Neural cell (in vitro differentiated cells): ENCODE results near the gene IRAK2. TPM values are rescaled to one million over a fixed set of nuclear protein-coding genes. Genes with fewer than 3 reads are reported as not detected.

Experiments
- H2AFZ ChIP-seq: fragments of 200-600, 300-800 bp; sonication (generic), shearing (Covaris generic); 2 replicates; pipeline ENCODE4 v1.6.0; 2014; ENCODE audit warnings: low read depth, mild to moderate bottlenecking, antibody characterized with exemption, low read length, moderate library complexity
- H3F3A ChIP-seq: fragments of 200-600 bp; shearing (Covaris generic); 2 replicates; pipeline ENCODE4 v1.6.1; 2016; ENCODE audit warnings: mild to moderate bottlenecking, moderate library complexity, mixed read lengths, antibody characterized with exemption, low read length; ENCODE audit not compliant: insufficient read depth, poor library complexity, severe bottlenecking
- H3K27ac ChIP-seq: fragments of 200-600, 300-800 bp; sonication (generic), shearing (Covaris generic); 2 replicates; pipeline ENCODE4 v1.5.1; 2014; ENCODE audit warnings: mild to moderate bottlenecking, low read length, moderate library complexity
- H3K27me3 ChIP-seq: fragments of 300-800, 200-600 bp; sonication (generic), shearing (Covaris generic); 2 replicates; pipeline ENCODE4 v1.6.0; 2014; ENCODE audit warnings: mild to moderate bottlenecking, low read depth, low read length, moderate library complexity; ENCODE audit not compliant: insufficient read depth
- H3K36me3 ChIP-seq: fragments of 300-800, 200-600 bp; sonication (generic), shearing (Covaris generic); 2 replicates; pipeline ENCODE4 v1.5.1; 2014; ENCODE audit warnings: mild to moderate bottlenecking, antibody characterized with exemption, low read length, moderate library complexity; ENCODE audit not compliant: insufficient read depth
- H3K4me2 ChIP-seq: fragments of 300-800, 200-600 bp; sonication (generic), shearing (Covaris generic); 2 replicates; pipeline ENCODE4 v1.6.0; 2014; ENCODE audit warnings: mild to moderate bottlenecking, low read length
- H3K4me3 ChIP-seq: fragments of 300-800, 200-600 bp; sonication (generic), shearing (Covaris generic); 2 replicates; pipeline ENCODE4 v1.5.1; 2014; ENCODE audit warnings: mild to moderate bottlenecking, low read length, moderate library complexity
- H3K79me2 ChIP-seq: fragments of 200-600 bp; shearing (Covaris generic); replicated peaks from 2 replicates; pipeline ENCODE4 v1.6.0; 2014; ENCODE audit warnings: mild to moderate bottlenecking, low read length, moderate library complexity; ENCODE audit not compliant: insufficient read depth
- H3K9ac ChIP-seq: fragments of 300-800, 200-600 bp; sonication (generic), shearing (Covaris generic); 2 replicates; pipeline ENCODE4 v1.6.1; 2016; ENCODE audit warnings: mild to moderate bottlenecking, low read length, mixed read lengths
- H3K9me2 ChIP-seq: fragments of 200-600 bp; shearing (Covaris generic); 2 replicates; pipeline ENCODE4 v1.6.1; 2016; ENCODE audit warnings: mild to moderate bottlenecking, low read length, mixed read lengths; ENCODE audit not compliant: insufficient read depth
- H3K9me3 ChIP-seq: fragments of 200-600, 300-800 bp; sonication (generic), shearing (Covaris generic); 2 replicates; pipeline ENCODE4 v1.6.1; 2016; ENCODE audit warnings: mild to moderate bottlenecking, mixed run types, low read length, moderate library complexity, mixed read lengths
- H4K20me1 ChIP-seq: fragments of 200-600 bp; shearing (Covaris generic); 2 replicates; pipeline ENCODE4 v1.6.1; 2016; ENCODE audit warnings: mild to moderate bottlenecking, mixed run types; ENCODE audit not compliant: insufficient read depth
- CTCF ChIP-seq: fragments of 450-650 bp; IDR thresholded peaks from 2 replicates; pipeline ENCODE4 v1.5.1; 2014; ENCODE audit warnings: antibody characterized with exemption, mild to moderate bottlenecking, moderate library complexity; ENCODE audit not compliant: poor library complexity, severe bottlenecking
- EP300 ChIP-seq: fragments of 450-650 bp; conservative IDR thresholded peaks from 2 replicates; pipeline ENCODE4 v1.6.1; 2014; ENCODE audit warnings: antibody characterized with exemption, mild to moderate bottlenecking, moderate library complexity; ENCODE audit not compliant: poor library complexity, severe bottlenecking
- EZH2 ChIP-seq: fragments of 200-600, 300-800 bp; shearing (Covaris generic), sonication (generic); IDR thresholded peaks from 2 replicates; pipeline ENCODE4 v1.6.1; 2014; ENCODE audit warnings: antibody characterized with exemption, low read length, borderline replicate concordance, mild to moderate bottlenecking; ENCODE audit not compliant: insufficient read depth, poor library complexity, severe bottlenecking
- MXI1 ChIP-seq: fragments of 450-650 bp; conservative IDR thresholded peaks from 2 replicates; pipeline ENCODE4 v1.6.1; 2014; ENCODE audit warnings: antibody characterized with exemption, mild to moderate bottlenecking; ENCODE audit not compliant: poor library complexity, severe bottlenecking
- POLR2AphosphoS5 ChIP-seq: IDR thresholded peaks from 2 replicates; pipeline ENCODE4 v1.6.1; 2012
- RAD21 ChIP-seq: fragments of 450-650 bp; conservative IDR thresholded peaks from 2 replicates; pipeline ENCODE4 v1.6.1; 2014; ENCODE audit warnings: antibody characterized with exemption, mild to moderate bottlenecking, moderate library complexity
- SMC3 ChIP-seq: fragments of 450-650 bp; conservative IDR thresholded peaks from 2 replicates; pipeline ENCODE4 v1.6.1; 2014; ENCODE audit warnings: antibody characterized with exemption, mild to moderate bottlenecking, moderate library complexity; ENCODE audit not compliant: poor library complexity
- TAF1 ChIP-seq: IDR thresholded peaks from 2 replicates; pipeline ENCODE4 v1.6.1; 2012; ENCODE audit warnings: low read depth
- polyA plus RNA-seq: library from polyadenylated mRNA; depleted of rRNA; stranded (reverse); fragments of >200 nt; gene quantifications from 2 replicates; pipeline ENCODE4 v1.2.3, GENCODE V29; 2014
- TF ChIP-seq, protein P1 (sequence below): IDR thresholded peaks from 2 replicates; pipeline ENCODE4 v1.6.1; 2012; ENCODE audit warnings: borderline replicate concordance

Gene IRAK2
- polyA plus RNA-seq, 1 donor from 2014 or later = 0.84 TPM

DNA sequence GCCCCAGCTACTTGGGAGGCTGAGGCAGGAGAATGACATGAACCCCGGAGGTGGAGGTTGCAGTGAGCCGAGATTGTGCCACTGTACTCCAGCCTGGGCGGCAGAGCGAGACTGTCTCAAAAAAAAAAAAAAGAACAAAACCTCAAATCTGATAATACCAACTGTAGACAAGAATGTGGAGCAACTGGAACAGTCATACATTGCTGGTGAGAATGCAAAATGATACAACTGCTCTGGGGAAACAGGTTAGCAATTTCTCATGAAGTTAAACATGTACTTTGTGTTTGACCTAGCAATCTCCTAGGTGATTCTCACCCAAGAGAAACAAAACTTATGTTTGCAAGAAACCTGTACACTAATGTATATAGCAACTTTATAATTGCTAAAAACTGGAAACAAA, 27.5 kb upstream of the IRAK2 start:
- no peak for TF ChIP-seq RAD21
- no peak for TF ChIP-seq POLR2AphosphoS5
- no peak for TF ChIP-seq EZH2
- no peak for TF ChIP-seq EP300
- no peak for TF ChIP-seq MXI1
- TF ChIP-seq TAF1 = no peak
- TF ChIP-seq, protein P1, sequence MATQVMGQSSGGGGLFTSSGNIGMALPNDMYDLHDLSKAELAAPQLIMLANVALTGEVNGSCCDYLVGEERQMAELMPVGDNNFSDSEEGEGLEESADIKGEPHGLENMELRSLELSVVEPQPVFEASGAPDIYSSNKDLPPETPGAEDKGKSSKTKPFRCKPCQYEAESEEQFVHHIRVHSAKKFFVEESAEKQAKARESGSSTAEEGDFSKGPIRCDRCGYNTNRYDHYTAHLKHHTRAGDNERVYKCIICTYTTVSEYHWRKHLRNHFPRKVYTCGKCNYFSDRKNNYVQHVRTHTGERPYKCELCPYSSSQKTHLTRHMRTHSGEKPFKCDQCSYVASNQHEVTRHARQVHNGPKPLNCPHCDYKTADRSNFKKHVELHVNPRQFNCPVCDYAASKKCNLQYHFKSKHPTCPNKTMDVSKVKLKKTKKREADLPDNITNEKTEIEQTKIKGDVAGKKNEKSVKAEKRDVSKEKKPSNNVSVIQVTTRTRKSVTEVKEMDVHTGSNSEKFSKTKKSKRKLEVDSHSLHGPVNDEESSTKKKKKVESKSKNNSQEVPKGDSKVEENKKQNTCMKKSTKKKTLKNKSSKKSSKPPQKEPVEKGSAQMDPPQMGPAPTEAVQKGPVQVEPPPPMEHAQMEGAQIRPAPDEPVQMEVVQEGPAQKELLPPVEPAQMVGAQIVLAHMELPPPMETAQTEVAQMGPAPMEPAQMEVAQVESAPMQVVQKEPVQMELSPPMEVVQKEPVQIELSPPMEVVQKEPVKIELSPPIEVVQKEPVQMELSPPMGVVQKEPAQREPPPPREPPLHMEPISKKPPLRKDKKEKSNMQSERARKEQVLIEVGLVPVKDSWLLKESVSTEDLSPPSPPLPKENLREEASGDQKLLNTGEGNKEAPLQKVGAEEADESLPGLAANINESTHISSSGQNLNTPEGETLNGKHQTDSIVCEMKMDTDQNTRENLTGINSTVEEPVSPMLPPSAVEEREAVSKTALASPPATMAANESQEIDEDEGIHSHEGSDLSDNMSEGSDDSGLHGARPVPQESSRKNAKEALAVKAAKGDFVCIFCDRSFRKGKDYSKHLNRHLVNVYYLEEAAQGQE = no peak
- no peak for TF ChIP-seq CTCF
- TF ChIP-seq SMC3 = no peak
- no peak overlapping the region for H3K27ac ChIP-seq
- no peak overlapping the region for H3K4me3 ChIP-seq
- no peaks in the 10 kb centered on the region for H3K9me2 ChIP-seq
- H3F3A ChIP-seq = peaks cover 5% of the 10 kb centered on the region
- H3K27me3 ChIP-seq = no peaks in the 10 kb centered on the region
- no peak overlapping the region for H3K9ac ChIP-seq
- no peak overlapping the region for H2AFZ ChIP-seq
- H3K36me3 ChIP-seq = no peaks in the 10 kb centered on the region
- H4K20me1 ChIP-seq = no peaks in the 10 kb centered on the region
- H3K9me3 ChIP-seq = no peaks in the 10 kb centered on the region
- H3K79me2 ChIP-seq = no peaks in the 10 kb centered on the region
- no peak overlapping the region for H3K4me2 ChIP-seq

DNA sequence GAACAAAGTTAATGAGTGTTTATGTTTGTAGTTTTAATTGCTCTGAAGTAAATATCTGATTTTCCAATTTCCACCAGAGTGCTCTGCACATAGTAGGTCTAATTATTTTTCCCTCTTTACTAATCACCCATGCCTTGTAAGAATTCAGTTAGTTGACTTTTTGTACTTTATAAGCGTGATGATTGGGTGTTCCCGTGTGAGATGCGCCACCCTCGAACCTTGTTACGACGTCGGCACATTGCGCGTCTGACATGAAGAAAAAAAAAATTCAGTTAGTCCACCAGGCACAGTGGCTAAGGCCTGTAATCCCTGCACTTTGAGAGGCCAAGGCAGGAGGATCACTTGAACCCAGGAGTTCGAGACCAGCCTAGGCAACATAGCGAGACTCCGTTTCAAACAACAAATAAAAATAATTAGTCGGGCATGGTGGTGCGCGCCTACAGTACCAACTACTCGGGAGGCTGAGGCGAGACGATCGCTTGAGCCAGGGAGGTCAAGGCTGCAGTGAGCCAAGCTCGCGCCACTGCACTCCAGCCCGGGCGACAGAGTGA, 23.6 kb upstream of the IRAK2 start:
- Histone ChIP-seq H3K4me3 (peak overlapping the region; percentile 95), H4K20me1 (no peaks in the 10 kb centered on the region), H3F3A (peaks cover 5% of the 10 kb centered on the region), H3K79me2 (peaks cover 24% of the 10 kb centered on the region), H3K9me3 (no peaks in the 10 kb centered on the region), H3K27me3 (no peaks in the 10 kb centered on the region), H2AFZ (peak overlapping the region; percentile 65), H3K4me2 (no peak overlapping the region), H3K36me3 (no peaks in the 10 kb centered on the region), H3K9ac (peak overlapping the region; percentile 83), H3K9me2 (no peaks in the 10 kb centered on the region), H3K27ac (peak overlapping the region; percentile 68)
- TF ChIP-seq, protein P1 = no peak
- no peak for TF ChIP-seq RAD21
- TF ChIP-seq EZH2 = no peak
- no peak for TF ChIP-seq TAF1
- no peak for TF ChIP-seq SMC3
- no peak for TF ChIP-seq EP300
- no peak for TF ChIP-seq POLR2AphosphoS5
- no peak for TF ChIP-seq MXI1
- no peak for TF ChIP-seq CTCF
